NCI-H2196 treated with DMSO at 0.1 percent for 48 hours (cell line): Measurements from ENCODE around the gene UBL4A.

Experiments used
- DNase-seq: peaks from one replicate; lab custom pipeline; 2025; ENCODE audit not compliant: unreplicated experiment; lab: John Stamatoyannopoulos, UW

Gene UBL4A

DNA sequence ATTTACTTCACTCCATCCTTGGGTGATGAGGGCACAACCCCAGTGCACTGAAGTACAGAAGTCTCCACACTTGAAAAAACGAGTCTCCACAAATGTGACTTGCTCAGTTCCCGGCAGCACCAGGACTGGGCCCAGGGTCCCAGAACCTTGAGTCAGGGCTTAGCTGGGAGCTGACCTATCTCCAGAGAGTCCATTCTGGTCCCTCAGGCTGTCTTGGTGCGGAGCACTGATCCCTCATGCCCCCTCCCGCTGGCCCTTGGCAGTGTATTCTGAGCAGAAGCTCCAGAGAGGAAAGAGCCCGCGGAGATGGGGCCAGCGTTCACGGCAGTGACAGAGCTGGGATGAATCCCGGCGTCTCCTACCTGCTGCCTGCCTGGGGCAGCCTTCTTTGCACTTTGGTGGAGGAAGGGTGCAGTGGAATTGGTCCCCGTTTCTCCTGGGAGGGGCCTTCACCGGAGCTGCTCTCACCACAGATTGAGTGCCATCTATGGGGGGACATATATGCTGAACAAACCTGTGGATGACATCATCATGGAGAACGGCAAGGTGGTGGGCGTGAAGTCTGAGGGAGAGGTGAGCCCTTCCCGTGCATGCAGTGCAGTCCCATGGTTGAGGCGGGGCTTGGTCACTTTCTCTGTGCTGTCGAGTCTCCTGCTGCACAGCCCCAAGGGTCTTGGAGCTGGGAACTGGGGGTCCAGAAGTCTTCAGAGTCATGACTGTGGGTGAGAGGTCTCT, 45.6 kb downstream of the UBL4A start:
- no peak for DNase-seq

DNA sequence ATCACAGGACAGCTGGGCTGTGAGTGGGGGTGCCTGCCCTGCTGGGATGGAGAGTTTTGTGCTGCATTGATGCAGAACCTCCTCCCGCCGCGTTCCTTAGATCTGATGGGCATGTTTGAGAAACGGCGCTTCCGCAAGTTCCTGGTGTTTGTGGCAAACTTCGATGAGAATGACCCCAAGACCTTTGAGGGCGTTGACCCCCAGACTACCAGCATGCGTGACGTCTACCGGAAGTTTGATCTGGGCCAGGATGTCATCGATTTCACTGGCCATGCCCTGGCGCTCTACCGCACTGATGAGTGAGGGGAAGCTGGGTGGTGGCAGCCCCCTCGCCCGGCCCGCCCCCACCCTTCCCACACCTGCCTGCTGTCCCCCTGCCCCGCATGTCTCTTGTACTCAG, 46.6 kb downstream of the UBL4A start:
- no peak for DNase-seq

DNA sequence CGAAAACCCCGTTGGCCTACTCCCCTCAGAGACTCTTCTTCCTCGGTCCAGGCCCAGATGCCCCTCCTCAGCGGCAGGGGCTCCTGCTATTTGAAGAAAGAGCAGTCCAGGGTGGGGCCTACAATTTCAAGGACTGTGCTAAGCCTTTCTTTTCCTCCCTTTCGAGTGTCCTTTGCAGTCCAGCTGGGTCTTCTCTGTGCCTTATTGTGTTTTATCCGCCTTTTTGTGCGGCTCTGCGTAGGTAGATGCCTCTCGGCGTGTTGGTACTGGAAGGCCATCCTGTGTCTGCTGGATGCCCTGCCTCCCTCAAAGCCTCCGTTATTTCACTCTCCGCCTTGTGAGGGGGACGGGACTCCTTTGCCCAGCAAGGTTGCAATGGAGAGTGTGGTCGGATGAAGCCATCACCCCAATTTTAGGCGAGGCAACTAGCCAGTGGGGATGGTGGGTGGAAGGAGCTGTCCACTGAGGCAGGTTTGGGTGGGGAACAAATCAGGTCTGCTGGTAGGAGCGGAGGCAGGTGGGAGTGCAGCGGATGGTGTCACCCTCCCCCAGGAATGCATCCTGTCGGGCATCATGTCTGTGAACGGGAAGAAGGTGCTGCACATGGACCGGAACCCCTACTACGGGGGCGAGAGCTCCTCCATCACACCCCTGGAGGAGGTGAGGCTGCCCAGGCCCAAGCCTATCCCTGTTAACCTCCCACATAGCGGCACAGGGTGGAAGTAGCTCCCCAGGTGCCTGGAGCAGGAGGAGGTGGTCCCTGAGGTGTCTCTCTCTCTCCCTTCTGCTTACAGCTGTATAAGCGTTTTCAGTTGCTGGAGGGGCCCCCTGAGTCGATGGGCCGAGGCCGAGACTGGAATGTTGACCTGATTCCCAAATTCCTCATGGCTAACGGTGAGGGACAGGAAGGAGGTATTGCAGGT, 48.2 kb downstream of the UBL4A start:
- no peak for DNase-seq

DNA sequence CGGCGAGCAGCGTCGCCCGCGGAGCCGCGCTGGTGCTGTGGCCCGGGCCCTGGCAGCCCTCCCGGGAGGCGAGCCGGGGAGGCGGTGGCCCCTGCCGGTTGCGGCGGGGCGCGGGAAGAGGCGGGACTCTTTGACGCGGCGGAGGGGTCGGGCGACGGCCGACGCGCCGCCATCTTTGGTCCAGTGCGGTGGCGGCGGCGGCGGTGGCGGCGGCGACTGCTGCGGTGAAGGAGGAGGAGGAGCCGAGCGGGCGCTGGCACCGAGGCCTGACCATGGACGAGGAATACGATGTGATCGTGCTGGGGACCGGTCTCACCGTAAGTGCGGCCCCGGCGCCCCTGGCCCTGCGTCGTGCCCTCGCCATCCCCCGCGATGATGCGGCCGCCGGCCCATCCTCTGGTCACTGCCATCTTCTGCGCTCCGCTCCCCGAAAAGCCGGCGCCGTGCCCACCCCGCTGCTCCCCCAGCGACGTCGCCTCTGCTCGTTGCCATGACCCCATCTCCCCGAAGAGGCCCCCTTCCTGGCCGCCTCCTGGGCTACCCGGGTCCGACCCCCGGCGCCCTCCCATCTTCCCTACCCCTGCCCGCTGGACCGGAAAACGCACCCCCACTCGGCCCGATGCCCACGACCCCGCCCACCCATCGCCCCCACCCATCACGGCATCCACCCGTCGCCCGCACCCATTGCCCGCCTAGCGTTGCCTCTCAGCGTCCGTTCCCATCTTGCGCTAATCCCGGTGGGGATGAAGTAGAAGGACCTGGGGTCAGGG, 49.2 kb downstream of the UBL4A start, which contains the start of gene GDI1:
Gene GDI1, plus strand, starts transcription at position 172 of the 770 bp plus-strand sequence. Its CDS starts 101 bp downstream, at position 273.
- DNase-seq = peak; percentile 7

DNA sequence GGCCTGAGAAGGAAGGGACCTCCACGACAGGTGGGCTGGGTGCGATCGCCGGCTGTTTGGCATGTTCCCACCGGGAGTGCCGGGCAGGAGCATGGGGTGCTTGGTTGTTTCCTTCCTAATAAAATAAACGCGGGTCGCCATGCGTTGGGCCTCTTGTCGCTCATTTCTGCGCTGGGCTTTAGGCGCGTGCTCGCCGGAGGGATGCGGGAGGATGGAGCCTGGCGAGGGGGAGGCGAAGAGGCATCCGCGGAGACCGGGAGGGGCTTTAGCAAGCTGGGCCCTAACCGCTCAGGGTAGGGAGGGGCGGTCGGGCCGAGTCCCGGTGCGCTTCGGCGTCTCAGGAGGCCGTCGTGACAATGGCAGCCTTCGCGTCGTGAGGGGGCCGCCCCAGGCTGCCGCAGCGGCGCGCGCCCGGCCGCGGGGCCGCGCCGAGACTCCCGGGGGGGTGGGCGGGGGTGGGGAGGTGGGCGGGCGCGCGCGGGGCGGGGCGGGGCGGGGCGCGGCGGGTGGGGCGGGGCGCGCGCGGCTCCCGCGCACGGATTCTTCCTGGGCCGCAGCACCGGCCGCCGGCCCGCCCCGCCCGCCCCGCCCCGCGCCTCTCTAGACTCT, 49.9 kb downstream of the UBL4A start:
- no peak for DNase-seq

DNA sequence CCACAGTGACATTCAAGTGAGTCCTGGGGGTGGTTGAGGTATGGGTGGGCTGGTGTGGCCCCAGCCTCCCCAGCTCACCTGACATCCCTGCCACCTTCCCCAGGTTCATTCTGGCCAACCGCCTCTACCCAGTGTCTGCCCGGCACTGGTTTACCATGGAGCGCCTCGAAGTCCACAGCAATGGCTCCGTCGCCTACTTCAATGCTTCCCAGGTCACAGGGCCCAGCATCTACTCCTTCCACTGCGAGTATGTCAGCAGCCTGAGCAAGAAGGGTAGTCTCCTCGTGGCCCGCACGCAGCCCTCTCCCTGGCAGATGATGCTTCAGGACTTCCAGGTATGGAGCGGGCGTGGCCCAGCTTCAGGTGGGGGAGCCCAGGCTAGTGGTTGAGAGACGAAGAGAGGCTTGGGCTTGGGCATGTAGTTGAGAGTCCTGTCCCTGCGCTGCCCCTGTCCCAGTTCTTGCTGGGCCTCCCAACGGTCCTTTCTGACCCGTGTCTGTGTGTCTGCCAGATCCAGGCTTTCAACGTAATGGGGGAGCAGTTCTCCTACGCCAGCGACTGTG, 51.2 kb downstream of the UBL4A start:
- DNase-seq = no peak

DNA sequence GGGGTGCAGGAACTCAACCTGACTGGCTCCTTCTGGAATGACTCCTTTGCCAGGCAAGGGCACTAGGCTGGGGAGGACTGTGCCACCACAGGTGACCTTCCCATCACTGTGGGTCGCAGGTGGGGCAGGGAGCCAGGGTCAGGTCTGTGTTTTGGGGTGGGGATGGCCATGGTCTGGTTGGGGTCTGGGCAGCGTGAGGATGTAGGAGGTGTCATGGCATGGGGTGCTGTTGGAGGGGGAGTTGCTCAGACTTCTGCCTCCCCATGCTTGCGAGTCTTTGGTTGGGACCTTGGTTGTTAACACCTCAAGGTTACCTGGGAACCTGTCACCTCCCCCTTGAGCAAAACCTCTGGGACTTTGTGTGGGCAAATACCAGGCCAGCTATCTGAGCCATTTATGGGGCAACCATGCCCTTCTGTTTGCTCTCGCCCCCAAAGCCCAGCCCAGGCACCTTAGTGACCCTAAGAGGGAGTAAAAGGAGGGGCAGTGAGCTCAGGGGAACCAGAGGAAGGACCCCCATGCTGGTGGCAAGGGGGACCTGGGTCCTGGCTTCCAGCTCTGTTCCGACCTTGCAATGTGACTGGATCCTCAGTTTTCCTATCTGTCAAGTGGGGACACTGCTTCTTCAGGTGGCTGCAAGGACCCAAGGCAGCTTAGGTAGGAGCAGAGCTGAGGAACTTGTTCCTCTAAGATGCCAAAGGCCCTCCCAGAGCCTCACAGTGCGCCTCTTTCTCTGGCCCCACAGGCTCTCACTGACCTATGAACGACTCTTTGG, 51.8 kb downstream of the UBL4A start:
- no peak for DNase-seq
